ENCODE data around the gene NDE1.

GRCh38 chr16:15723808-15724207 lies 73.8 kb downstream of the NDE1 start:
- TF ChIP-seq, protein P1, sequence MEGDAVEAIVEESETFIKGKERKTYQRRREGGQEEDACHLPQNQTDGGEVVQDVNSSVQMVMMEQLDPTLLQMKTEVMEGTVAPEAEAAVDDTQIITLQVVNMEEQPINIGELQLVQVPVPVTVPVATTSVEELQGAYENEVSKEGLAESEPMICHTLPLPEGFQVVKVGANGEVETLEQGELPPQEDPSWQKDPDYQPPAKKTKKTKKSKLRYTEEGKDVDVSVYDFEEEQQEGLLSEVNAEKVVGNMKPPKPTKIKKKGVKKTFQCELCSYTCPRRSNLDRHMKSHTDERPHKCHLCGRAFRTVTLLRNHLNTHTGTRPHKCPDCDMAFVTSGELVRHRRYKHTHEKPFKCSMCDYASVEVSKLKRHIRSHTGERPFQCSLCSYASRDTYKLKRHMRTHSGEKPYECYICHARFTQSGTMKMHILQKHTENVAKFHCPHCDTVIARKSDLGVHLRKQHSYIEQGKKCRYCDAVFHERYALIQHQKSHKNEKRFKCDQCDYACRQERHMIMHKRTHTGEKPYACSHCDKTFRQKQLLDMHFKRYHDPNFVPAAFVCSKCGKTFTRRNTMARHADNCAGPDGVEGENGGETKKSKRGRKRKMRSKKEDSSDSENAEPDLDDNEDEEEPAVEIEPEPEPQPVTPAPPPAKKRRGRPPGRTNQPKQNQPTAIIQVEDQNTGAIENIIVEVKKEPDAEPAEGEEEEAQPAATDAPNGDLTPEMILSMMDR (optimal IDR thresholded peaks at IDR 0.05 in 1 of 3, IDR thresholded peaks at IDR 0.05 in 1 of 3, conservative IDR thresholded peaks at IDR 0.05 in 1 of 3; ENCODE audit: extremely low read depth in 1 of 3, insufficient read depth in 2 of 3, low read length in 3 of 3) = no peak
- no peak for TF ChIP-seq EZH2 (IDR thresholded peaks at IDR 0.05; ENCODE audit: low read length)

All from keratinocyte (primary cell).